GM19467 (cell line): Measurements from ENCODE around the gene SLF2.

Experiments
- ATAC-seq: cut with Tn5 transposase; IDR thresholded peaks from one replicate; pipeline ENCODE4 v1.9.1; 2021; ENCODE audit warnings: mild to moderate bottlenecking, moderate library complexity; ENCODE audit not compliant: unreplicated experiment

SLF2 gene

DNA sequence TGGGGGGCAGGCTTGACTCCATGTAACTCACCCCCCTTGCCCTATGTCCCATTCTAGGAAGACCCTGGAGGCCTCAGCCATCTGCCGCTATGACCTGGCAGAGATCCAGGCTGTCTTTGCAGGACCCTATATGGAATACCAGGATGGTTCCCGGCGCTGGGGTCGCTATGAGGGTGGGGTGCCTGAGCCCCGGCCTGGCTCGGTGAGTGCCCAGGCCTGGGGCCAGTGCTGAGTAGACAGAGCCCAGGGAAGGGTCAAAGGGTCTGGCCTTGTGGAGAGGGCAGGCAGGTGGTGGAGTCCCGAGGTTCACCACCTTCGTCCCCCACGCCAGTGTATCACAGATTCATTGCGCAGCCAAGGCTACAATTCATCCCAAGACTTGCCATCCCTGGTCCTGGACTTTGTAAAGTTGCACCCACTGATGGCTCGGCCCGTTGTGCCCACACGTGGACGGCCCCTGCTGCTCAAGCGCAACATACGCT lies 67.1 kb downstream of the SLF2 start:
- no peak for ATAC-seq

DNA sequence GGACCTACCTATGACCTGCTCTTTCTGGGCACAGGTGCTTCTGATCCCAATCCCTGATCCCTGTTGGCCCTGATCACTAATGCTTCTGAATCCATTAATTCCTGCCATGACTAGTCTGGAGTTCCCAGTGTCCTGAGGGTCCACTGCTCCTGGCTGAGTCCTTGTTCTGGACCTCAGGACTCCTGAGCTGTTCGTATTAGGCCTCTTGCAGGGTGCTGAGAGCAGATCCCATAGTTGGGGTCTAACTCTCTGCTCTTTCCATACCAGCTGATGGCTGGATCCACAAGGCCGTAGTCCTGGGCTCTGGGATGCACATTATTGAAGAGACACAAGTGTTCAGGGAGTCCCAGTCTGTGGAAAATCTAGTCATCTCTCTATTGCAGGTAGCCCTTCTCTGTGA lies 67.5 kb downstream of the SLF2 start:
- ATAC-seq, result no peak

DNA sequence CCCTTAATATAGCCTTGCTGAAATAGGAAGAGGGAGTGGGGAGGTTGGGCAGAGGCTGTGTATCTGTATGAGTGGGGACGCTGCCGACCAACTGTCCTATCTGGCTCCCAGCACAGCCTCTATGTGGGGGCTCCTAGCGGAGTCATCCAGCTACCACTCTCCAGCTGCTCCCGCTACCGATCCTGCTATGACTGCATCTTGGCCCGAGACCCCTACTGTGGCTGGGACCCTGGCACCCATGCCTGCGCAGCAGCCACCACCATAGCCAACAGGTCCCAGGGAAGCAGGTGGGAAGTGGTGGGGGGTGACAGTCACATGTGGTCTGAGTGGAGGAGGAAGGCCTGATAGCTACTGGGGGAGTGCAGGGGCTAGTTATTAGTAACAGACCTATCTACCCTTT lies 67.9 kb downstream of the SLF2 start:
- ATAC-seq, result no peak

DNA sequence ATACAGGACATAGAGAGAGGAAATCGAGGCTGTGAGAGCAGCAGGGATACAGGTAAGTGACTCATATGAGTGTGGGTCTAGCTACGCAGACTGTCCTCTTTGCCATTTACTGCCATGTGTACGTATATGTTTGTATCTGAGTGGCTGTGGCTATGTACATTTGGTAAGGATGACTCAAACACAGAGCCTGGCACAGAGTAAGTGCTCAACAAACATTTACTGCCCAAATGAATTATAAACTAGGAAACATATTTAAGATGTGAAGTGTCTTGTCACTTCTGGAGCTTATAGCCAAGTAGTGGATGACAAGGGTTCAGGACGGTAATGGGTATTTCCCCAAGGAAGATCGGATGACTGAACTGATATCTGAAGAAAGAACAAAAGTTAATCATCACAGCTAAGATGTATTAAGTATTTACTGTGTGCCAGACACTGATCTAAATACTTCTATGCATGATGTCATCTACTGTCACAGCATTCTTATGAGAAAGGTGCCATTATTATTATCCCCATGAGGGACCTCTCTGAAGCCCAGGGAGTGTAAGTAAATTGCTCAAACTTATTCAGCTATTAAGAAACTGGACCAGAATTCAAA lies 68.5 kb downstream of the SLF2 start:
- ATAC-seq, result no peak

DNA sequence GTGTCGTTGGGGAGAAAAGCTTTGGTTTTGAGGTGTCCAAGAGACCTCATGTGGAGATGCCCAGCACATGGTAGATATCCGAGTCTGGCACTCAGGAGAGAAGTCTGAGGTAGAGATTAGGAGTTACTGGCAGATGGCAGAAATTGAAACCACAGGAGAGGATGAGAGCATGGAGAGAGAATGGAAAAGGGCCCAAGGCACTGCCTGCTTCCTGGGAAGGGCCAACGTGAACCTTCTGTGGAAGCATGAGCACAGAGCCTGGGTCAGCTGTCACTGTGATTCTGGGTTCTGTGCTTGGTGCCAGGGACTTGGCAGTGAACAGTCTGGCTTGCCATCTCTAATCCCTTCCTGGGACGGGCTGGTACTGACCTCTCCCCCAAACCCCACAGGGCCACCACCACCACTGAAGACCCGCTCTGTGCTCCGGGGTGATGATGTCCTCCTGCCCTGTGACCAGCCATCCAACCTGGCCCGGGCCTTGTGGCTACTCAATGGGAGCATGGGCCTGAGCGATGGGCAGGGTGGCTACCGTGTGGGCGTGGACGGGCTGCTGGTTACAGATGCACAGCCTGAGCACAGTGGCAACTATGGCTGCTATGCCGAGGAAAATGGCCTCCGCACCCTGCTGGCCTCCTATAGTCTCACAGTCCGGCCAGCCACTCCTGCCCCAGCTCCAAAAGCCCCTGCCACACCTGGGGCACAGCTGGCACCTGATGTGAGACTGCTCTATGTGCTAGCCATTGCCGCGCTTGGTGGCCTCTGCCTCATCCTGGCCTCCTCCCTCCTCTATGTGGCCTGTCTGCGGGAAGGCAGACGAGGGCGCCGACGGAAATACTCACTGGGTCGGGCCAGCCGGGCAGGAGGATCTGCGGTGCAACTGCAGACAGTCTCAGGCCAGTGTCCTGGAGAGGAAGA lies 70.4 kb downstream of the SLF2 start:
- ATAC-seq, result no peak

DNA sequence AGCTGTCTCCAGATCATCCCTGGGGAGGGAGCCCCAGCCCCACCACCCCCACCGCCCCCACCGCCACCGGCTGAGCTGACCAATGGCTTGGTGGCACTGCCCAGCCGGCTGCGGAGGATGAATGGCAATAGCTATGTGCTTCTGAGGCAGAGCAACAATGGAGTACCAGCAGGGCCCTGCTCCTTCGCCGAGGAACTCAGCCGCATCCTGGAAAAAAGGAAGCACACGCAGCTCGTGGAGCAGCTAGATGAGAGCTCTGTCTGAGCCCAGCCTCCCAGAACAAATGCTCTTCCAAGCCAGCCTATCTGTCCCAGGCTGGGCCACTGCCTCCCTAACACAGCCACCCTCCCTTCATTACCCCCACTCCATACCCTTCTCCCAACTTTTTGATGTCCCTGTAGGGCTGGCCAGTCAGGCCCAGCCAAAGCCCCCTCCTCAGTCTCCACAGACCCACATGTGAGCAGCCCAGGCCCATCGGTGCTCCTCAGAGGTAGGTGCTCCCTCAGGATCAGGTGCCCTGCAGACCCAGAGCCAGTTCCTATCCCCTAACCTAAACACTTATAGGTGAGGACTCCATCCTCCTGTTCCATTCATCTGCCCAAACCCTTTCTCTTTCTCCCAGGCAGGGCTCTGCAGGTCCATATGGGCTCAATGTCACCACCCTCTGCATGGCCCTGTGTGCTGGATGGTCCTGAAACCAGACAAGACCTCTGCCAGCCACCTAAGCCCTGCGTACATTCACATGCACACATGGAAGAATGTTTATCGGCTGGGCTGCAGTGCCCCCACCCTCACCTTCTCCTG lies 71.3 kb downstream of the SLF2 start:
- ATAC-seq, result no peak

DNA sequence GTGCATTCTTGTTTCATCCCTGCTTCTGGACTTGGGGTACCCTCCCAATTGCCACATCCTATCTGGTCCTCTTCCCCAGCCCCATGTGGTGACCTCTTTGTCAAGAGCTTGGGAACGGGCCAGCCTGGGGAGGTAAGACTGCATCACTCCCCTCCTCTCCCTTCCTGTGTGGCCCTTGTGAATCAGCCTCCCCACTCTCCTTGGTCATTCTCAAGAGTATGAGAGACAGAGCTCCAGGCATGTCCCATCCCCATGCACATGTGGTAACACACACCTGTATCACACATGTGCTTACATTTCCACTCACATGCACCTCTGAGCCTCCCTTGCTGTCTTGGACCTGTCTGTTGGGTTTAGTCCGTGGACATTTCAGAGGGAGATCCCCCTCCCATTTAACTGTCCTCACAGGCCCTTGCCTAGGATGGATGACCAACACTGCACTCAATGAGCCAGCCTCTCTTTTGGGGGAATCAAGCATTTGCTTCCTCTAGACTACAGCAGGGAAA lies 72.0 kb downstream of the SLF2 start:
- no peak for ATAC-seq

DNA sequence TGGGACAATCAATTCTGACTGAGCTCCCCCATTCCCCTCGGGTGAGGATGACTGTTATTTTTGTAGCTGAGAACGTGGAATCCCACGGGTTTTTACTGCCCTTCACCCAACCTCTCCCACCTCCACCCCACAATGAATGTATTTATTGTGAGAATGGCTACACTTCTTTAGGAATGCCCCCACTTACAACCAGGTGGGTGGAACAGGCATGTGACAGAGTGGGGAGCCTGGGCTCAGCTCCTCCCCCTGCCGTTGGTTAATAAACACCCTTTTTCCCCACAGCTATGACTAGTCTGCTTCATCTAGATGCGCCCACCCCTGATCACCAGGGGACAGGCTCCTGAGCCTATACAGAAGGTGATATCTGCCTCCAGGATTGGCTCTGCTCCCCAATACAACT lies 72.6 kb downstream of the SLF2 start:
- ATAC-seq, result no peak

DNA sequence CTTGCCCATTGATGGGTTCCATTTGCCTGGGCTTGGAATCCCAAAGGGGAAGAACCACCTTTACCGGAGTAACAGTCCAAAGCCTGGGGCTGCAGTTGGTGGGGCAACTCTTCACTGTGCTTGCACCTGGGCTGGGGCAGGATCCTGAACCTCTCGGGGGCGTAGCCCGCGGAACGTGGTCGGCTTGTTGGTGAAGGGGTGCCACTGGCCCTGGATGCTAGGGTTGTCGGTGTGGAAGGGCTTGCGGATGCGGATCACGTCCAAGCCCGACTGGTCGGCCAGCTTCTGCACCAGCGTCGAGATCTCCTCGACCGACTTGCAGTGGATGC lies 73.8 kb downstream of the SLF2 start:
- ATAC-seq, result no peak

DNA sequence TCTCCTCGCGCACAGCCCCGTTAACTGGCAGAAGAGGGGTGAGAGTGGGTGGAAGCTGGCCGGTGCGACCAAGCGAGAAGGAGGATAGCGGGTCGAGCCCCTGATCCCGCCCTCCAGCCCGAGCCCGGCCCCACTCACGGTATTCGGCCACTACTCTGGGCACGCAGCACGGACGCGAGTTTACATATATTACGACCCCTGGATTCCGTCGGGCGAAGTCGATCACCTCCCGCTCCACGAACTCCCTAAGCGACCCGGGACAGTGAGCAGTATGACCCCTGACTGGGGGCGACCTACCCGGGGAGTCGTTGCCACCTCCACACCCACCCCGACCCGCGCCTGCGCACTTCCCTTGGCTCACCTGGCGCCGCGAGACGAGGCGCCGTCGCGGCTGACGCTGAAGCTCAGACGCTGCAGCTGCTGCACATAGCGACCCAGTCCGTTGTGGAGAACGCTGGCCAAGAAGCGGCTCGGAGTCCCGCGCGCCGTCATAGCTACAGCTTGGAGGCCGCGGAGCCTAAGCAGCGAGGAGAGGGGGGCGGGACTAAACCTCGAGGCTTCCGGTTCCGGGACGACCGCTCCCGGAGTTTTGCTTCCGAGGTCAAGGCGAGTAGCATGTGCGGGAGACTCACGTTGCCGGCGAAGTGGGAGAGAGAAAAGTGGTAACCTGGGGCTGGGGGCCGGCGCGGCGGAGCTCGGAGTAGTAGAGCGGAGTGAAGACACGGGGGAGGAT lies 74.4 kb downstream of the SLF2 start, which contains the start of the genes MRPL43 and TWNK:
TSS of gene MRPL43 (minus strand) at position 546 of the 733 bp plus-strand sequence. CDS start at position 492, 54 bp downstream.
TSS of gene TWNK (plus strand) at position 592 of the 733 bp plus-strand sequence. CDS start 668 bp downstream, outside the sequence.
- ATAC-seq, result peak; percentile 74

DNA sequence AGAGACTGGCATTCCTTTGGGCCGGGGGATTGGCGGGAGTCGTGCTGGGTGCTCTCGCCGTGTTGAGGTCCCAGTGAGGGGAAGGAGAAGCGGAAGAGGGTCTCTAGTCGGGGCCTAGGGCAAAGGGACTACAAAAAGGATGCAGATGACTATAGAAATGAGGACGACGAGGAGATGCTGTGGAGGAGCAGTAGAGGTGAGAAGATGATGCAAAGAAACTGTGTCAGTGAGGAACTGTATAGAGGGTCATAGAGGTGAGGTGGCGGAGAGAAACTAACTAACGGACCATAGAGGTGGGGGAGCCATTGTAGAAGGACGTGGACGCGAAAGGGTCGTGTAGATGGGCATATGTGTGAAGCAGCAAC lies 74.9 kb downstream of the SLF2 start:
- ATAC-seq, result no peak

DNA sequence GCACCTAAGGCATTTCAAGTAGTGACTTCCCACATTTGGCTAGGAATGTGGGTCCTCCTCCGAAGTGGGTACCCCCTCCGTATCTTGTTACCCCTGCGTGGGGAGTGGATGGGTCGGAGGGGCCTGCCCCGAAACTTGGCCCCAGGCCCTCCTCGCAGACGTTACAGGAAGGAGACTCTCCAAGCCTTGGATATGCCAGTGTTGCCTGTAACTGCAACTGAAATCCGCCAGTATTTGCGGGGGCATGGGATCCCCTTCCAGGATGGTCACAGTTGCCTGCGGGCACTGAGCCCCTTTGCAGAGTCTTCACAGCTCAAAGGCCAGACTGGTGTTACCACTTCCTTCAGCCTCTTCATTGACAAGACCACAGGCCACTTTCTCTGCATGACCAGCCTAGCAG lies 75.4 kb downstream of the SLF2 start:
- no peak for ATAC-seq

DNA sequence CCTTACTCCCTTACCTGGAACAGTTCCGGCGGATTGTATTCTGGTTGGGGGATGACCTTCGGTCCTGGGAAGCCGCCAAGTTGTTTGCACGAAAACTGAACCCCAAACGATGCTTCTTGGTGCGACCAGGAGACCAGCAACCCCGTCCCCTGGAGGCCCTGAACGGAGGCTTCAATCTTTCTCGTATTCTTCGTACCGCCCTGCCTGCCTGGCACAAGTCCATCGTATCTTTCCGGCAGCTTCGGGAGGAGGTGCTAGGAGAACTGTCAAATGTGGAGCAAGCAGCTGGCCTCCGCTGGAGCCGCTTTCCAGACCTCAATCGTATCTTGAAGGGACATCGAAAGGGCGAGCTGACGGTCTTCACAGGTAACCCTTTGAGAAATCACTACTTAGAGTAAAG lies 76.3 kb downstream of the SLF2 start:
- no peak for ATAC-seq

DNA sequence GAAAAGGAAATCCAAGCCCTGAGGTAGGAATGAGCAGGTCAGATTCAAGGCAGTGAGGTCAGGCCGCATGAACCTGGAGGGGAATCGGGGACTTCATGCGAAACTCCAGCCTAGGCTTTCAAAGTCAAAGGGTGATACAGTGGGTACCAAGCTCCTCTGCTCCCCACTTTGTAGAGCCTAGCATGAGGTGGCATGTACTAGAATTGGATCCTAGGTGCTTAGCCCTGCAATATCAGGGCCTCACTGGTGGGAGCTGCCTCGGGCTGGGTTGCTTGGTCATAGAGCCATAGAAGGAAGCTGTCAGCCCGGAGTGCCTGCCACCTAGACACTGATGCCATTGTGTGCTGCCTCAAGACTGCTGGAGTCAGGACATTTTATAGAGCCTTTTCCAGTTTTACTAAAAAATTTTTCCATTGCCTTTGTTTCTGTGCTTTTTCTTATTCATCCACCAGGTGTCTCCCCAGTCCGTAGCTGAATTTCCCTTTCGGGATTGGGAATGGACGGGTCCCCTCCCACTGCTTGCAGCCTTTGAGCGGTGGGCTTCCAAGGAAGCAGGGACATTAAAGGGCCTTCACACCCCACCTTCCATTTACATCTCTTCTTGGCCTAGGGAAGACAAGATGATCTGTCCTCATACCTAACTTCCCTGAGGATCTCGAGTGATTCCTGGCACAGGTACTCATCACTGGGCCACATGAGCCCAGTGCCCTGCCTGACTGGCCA lies 81.4 kb downstream of the SLF2 start:
- ATAC-seq, result no peak

DNA sequence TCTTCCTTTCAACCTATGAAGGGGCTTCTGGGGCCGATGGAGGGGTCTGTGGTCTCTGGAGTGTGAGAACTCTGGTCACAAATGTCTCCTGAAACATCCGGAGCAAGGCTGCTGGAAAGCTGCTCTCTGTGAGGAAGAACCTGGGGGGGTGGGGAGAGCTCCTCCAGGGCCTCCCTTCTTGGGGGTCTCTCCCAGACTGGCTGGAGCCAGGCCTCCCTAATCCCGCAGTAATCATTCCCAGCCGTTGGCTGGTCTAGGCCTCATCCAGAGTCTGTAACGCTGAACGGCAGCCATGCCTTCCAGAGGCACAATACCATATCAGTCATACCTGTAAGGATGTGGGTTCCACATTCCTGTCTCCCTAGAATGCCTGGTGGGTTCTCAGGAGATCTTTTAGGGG lies 82.4 kb downstream of the SLF2 start:
- no peak for ATAC-seq

DNA sequence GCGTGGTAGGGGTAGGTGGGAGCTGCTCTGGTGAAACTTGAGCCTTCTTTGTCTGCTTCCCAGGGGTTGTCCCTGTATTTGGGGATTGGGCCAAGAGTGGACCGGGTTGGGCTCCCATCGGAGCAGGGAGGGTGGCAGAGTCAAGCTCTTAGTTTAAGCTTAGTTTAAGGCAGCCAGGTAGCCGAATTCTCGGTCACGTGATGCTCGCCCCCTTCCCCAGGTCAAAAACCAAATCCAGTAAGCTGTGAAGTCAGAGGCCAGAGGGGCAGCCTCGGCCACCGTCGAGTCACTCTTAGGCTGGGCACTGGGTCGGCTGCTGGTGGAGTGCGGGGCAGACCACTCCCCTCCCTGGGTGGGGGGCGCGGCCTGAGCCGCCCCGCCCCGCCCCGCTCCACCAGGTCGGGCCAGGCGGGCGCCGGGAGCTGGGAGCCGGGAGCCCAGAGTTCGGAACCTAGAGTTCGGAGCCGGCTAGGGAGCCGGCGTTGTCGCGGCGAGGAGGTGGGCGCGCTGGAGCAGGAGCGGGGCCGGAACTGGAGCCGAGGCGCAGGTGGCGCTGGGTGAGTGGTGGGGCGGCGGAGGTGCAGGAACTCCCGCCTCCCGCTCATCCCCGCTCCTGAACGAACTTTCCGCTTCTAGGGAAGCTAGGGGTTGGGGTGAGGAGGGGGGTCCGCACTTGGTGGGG lies 84.1 kb downstream of the SLF2 start:
- no peak for ATAC-seq

DNA sequence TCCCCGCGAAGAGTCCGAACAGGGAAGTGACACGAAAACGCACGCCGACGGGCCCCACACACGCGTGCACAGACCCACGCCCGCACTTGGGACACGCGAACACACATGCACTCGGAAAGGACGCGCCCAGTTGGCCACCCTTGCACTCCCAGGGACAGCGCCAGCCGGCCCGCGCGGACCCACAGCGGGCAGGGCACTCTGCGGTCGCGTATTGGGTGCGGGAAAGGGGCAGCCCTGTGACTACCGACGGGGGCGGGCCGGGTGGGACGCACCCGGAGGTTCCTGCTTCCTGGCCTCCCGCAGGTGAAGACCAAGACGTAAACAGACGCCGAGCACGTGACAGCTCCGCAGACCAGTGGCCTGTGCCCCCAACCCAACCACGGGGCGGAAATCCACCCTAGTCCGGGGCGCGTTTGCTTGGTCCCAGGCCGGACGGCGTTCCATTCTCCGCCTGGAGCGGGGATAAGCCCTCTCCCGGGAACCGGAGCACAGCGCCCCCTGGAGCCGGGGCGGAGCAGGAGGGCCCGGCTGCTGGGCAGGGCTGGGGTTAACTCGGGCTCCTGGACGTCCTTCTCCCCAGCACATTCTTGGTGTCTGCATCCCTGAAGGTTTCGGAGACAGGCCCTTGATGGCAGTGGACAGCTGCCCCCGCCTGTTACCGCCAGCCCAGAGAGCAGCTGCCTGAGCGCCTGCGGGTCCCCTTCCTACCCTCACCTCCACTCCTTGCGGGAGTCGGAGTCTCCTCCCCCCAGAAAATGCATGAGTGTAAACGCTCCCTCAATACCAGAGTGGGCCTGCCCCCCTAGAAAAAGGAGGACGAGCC lies 84.8 kb downstream of the SLF2 start:
- ATAC-seq, result no peak

DNA sequence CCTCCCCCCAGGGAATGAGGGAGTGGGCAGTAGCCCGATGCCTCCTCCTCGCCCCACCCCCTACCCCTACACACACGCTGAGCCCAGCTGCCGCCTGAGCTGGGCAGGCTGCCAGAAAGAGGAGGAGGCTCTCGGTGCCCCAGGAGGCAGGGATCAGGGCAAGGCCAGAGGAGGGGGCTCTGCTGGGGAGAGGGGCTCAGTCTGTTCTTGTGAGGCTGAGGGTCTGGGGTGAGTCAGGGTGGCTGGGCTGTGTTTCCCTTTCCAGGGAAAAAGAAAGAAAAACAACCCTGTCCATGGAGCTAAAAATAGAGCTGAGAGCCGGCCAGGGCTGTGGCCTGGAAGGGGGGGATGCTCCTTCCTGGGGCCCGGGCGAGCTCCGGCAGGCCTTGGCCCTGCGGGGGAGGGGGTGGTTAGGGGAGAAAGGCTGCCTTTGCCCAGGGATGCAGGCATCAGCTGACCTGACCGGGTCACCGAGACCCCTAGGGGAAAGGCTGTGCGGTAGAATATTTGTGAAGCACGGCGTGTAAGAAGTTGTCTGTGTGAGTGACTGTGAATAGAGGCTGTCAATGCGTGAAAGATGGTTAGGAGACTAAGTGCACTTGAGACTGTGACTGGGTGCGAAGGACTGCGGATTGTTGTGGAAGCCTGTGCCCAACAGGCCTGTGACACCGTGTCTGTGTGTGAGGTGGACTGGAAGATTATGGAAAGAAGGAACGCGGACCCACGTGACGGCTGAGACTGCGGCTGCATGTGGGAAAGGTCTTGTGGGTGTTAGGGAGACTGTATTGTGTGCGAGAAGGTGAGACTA lies 85.6 kb downstream of the SLF2 start:
- no peak for ATAC-seq
